OCI-LY7 (cell line): Measurements from ENCODE around the gene TRA2B.

Experiments
- EZH2phosphoT487 ChIP-seq: fragments of 200-600 bp; sonication (generic); IDR thresholded peaks from 2 replicates; pipeline ENCODE4 v1.6.1; 2018; ENCODE audit warnings: low read depth, borderline replicate concordance, mild to moderate bottlenecking, mixed run types, antibody characterized with exemption, low read length, moderate library complexity, mixed read lengths
- TF ChIP-seq, protein P1 (sequence below): fragments of 200-600 bp; sonication (generic); conservative IDR thresholded peaks from 2 replicates; pipeline ENCODE4 v1.5.1; 2014; ENCODE audit warnings: mild to moderate bottlenecking, antibody characterized with exemption, low read length, moderate library complexity, mixed read lengths

DNA sequence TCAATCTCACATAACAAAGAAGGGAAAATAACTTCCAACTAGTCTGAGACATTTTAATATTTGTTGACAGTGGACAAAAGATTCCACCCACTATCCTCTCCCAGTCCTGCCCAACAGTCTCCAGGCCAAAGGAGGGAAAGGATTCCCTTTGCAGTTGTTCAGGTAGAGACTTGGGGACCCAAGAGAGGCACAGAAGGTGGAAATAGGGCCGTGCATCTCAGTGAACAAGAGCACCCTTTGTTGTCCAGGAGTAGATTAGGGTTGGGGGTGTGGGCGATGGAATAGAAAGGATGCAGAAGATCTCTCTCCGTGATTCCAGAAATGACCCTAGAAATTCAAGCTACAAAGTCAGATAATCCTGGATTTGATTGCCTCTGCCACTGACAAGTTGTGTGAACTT is 44.8 kb upstream of the TRA2B start:
- TF ChIP-seq, protein P1, sequence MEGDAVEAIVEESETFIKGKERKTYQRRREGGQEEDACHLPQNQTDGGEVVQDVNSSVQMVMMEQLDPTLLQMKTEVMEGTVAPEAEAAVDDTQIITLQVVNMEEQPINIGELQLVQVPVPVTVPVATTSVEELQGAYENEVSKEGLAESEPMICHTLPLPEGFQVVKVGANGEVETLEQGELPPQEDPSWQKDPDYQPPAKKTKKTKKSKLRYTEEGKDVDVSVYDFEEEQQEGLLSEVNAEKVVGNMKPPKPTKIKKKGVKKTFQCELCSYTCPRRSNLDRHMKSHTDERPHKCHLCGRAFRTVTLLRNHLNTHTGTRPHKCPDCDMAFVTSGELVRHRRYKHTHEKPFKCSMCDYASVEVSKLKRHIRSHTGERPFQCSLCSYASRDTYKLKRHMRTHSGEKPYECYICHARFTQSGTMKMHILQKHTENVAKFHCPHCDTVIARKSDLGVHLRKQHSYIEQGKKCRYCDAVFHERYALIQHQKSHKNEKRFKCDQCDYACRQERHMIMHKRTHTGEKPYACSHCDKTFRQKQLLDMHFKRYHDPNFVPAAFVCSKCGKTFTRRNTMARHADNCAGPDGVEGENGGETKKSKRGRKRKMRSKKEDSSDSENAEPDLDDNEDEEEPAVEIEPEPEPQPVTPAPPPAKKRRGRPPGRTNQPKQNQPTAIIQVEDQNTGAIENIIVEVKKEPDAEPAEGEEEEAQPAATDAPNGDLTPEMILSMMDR, result no peak
- no peak for TF ChIP-seq EZH2phosphoT487
